HL-60/S4 treated with retinoic acid at 250 ng/mL for 4 days and 3 days (cell line): ENCODE results near the gene WDR38.
"Not testable (repeated sequence)": the region's sequence is repeated elsewhere in the genome, so short reads cannot be mapped to it uniquely, and the experiment has no call there.

ENCODE experiments used
- in situ Hi-C: fragments of 300-500 bp; cut with MboI; formaldehyde crosslinking; loops from 2 replicates; pipeline ENCODE4 v1.7.0; 2022; ENCODE audit warnings: low sequenced_read_pairs

Gene WDR38

DNA sequence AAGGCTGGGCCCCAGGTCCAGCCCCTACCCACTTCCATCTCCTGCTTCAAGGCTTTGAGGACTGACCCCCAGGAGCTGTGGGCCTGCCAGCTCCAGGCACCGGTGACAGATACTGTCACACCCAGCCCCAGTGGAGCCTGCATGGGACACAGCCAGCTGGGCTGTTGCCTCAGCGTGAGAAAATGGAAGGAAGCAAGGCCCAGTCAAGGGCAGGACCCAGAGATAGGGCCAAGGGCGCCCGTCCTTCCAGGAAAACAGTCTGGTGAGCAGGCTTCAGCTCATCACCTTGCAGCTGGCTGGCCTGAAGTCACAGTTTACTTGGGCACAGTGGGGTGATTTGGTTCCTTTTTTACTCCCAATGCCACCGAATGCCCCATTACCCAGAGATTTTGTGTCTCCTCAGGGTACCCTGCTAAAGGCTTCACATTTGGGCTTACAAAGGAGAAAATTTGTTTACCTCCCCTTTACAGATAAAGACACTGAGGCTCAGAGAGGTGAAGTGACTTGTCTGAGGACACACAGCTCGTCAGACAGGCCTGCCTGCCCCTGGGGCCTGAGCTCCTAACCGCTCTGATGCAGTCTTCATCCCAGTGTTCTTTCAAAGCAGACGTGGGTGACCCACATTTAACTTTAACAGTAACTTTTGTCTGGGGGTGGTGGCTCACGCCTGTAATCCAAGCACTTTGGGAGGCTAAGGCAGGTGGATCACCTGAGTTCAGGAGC, 21.5 kb upstream of the WDR38 start:
- in situ Hi-C loops, result no loop called here

DNA sequence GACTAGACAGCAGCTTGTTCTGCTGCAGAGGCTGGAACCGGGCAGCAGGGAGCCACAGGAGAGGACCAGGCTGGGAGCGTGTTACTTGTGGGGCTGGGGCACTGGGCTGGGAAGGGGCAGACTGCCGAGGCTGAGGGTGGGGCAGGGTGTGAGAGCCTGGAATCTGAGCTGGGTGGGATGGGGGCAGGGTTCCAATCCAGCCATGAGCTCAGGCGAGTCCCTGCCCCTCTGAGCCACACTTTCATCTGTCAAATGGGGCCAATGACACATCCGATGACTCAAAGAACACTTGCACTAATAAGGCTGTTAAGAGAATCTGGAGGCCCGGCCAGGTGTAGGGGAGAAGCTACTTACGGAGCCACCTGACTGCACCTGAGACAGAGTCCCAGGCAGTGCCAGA, 18.7 kb upstream of the WDR38 start:
- in situ Hi-C loops, result no loop called here

DNA sequence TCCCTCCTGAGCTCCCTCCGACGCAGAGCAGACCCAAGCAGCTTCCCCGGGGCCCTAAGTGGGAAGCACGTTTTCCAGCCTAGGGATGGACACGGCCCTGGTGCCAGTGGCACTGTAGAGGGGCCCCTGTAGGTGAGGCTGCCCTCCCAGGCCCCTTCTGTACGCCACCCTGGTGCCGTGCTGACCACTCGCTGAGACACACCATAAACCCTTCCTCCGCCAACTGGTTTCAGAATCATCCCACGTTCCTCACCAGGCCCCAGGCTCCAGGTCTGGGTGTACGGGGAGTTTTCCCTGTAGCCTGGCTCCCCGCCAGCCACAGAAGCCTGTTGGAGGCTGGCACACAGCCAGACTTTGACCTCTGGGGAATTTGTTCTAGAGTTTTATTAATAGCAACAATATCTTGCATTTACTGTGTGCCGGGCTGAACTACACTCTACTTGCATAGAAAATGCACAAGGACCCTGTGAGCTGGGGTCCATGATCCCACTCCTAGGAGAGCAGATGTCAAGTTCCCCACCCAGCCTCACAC, 18.2 kb upstream of the WDR38 start:
- in situ Hi-C loops, result no loop called here

DNA sequence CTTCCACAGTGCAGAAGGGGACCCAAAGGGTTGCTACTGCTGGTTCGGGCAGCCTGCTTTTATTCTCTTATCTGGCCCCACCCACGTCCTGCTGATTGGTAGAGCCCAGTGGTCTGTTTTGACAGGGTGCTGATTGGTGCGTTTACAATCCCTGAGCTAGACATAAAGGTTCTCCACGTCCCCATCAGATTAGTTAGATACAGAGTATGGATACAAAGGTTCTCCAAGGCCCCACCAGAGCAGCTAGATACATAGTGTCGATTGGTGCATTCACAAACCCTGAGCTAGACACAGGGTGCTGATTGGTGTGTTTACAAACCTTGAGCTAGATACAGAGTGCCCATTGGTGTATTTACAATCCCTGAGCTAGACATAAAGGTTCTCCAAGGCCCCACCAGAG, 15.1 kb upstream of the WDR38 start:
- in situ Hi-C loops, result not testable (repeated sequence)

DNA sequence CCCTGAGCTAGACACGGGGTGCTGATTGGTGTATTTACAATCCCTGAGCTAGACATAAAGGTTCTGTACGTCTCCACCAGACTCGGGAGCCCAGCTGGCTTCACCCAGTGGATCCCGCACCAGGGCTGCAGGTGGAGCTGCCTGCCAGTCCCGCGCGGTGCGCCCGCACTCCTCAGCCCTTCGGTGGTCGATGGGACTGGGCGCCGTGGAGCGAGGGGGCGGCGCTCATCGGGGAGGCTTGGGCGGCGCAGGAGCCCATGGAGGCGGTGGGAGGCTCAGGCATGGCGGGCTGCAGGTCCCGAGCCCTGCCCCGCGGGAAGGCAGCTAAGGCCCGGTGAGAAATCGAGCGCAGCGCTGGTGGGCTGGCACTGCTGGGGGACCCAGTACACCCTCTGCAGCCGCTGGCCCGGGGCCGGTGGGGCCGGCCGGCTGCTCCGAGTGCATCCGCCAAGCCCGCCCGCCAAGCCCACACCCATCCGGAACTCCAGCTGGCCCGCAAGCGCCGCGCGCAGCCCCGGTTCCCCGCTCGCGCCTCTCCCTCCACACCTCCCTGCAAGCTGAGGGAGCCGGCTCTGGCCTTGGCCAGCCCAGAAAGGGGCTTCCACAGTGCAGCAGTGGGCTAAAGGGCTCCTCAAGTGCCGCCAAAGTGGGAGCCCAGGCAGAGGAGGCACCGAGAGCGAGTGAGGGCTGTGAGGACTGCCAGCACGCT, 14.5 kb upstream of the WDR38 start:
- in situ Hi-C loops, result not testable (repeated sequence)

DNA sequence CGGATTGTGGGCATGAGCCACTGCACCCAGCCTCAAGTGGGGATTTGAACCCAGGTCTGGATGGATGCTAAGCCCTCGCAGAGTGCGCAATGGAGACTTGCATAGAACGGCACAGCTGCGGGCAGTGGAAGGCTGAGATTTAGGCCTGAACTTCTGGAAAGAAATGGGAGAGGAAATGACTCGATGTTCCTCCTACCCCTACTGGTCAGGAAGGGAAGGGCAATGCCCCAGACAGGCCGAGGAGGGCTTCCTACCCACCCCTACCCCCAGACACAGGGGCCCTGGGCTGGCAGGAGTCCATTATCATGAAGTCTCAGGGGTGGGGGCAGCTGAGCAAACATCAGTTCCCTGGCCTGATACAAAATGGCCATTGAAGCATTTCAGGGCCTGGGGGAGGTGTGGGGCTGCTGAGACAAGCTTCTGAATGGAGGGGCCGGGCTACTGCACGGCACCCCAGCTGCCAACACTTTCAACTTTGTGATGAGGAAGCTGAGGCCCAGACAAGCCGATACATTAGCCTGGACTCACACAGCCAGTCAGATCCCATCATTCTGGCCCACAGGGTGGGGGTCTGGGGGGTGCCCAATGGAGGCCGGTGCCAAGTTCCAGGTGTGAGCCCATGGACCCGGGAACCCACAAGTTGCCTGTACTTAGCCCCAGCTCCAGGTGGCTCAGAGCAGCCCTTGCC, 13.5 kb upstream of the WDR38 start:
- in situ Hi-C loops, result no loop called here

DNA sequence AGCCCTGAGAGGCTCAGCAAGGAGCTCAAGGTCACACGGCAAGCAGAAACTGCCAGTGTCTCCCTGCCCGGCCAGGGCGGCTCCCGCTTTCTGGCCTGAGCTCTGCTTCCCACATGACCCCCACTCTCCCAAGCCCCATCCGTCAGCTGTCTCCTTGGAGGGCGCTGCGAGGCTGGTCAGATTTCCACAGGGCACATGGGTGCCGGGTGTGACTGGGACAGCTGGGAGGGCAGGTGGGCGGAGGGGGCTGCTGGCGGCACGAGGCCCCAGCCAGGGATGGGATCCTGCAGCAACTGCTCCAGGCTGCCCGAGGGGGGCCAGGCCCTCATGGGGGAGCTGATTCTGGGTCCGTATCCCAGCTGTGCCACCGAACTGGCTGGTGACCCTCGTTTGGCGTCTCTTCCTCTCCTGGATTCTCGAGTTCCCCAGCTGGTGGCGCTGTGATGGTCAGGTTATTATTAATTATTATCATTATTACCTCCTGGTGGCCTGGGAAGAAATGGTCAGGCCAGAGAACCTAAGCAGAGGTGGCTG, 12.9 kb upstream of the WDR38 start:
- in situ Hi-C loops, result no loop called here

DNA sequence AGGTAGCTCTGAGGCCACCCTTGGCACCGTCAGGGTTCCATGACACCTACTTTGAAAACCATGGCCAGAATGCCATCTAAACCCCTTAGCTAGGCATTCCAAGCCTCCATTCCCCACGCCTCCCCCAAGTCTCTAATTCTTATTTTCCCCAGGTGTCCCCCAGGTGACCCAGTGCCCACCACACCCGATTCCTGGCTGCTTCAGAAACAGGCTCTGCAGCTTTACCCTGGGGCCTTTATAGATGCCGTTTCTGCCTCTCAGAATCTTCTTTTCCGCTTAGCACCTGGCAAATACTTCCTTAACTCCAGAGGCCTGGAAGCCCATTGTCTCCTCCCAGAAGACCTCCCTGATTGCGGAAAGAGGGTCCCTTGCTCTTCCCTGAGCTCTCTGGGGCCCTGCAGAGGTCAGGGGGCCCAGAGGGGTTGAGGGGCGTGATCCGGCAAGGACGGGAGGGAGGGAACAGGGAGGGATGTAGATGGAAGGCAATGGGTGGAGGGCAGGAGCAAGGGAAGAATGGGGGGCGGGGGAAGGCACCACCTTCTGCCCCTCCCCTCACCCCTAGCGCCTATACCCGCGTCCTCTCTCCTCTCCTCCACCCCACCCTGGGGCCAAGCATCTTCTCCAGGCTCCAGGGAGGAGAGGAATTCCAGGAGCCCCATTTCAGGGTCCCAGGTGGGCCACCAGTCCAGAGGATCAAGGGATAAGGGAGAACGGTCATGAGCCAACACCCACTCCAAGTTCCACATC, 12.0 kb upstream of the WDR38 start:
- in situ Hi-C loops, result no loop called here

DNA sequence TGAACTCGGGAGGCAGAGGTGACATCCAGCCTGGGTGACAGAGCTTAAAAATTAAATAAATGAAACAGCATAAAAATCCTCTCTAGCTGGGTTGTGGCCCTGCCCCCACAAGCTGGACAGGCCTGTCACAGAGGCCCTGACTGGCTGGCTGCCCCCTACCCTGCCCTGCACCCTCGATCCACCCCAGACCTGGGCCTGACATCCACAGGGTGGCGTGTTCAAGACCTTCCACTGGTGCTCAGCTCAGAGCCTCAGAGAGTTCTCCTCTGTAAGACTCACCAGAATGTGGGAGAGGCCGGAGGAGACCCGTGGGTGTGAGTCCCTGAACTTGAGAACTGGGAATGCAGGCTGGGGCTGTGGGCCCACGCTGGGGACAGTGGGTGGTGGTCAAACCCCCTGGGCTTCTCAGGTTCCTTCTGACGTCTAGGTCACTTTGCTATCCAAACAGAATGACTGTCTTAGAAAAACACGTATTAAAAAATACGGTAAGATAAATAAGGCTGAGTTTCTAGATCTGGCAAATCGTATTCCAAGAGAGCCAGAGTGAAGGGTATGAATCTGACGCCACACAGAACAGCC, 9.7 kb upstream of the WDR38 start:
- in situ Hi-C loops, result no loop called here

DNA sequence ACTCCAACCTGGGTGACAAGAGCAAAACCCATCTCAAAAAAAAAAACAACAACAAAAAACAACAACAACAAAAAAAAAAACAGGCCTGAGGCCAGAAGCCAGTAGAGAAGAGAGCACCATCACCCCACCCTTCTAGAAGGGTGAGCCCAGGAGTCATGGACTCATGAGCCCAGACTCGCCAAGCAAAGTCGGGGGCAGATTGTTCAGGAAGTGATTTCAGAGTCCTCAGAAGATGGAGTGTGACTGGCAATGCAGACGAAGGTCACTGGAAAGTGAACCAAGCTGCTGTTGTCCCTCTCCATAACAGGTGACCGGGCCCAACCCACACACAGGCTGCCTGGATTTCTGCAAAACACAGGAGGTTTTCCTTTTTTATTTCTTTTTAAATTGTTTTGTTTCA, 9.0 kb upstream of the WDR38 start:
- in situ Hi-C loops, result no loop called here

DNA sequence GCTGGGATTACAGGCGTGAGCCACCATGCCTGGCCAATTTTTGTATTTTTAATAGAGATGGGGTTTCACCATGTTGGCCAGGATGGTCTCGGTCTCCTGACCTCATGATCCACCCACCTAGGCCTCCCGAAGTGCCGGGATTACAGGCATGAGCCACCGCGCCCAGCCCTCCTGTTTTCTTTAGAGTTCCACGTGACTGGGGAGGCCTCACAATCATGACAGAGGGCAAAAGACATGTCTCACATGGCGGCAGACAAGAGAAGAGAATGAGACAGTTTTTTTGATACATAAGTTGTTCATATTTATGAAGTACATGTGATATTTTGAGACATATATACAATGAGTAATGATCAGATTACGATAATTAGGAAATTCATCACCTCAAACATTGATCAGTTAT, 6.8 kb upstream of the WDR38 start:
- in situ Hi-C loops, result not testable (repeated sequence)

DNA sequence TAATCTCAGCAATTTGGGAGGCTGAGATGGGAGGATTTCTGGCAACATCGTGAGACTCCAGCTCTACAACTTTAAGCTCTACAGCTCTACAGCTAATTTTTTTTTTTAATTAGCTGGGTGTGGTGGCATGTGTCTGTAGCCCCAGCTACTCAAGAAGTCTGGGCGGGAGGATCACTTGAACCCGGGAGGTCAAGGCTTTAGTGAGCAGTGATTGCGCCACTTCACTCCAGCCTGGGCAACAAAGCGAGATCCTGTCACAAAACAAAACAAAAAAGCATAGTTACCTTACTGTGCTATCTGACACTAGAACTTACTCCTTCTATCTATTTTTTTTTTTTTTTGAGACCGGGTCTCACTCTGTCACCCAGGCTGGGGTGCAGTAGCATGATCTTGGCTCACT, 6.3 kb upstream of the WDR38 start:
- in situ Hi-C loops, result no loop called here

DNA sequence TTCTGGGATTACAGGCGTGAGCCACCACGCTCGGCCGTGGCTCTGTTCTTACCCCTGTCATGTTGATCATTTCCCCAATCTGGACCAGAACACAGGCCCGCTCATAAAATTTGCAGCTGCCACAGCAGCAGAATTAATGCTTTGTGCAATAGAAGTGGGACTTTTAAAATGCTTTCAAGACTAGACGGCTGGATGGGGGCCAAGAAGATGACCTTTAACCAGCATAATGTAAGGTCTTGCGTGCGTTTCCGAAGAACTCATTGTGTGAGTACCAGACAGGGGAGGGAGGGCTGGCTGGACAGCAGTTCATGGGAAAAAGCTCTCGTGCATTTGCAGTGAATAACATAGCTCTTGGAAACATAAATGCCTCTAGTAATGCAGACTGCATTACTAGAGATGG, 3.5 kb upstream of the WDR38 start:
- in situ Hi-C loops, result loop anchor here (5.0 kb wide), 1 partner anchor 78 kb away; the partner anchor contains the start of gene NR6A1

DNA sequence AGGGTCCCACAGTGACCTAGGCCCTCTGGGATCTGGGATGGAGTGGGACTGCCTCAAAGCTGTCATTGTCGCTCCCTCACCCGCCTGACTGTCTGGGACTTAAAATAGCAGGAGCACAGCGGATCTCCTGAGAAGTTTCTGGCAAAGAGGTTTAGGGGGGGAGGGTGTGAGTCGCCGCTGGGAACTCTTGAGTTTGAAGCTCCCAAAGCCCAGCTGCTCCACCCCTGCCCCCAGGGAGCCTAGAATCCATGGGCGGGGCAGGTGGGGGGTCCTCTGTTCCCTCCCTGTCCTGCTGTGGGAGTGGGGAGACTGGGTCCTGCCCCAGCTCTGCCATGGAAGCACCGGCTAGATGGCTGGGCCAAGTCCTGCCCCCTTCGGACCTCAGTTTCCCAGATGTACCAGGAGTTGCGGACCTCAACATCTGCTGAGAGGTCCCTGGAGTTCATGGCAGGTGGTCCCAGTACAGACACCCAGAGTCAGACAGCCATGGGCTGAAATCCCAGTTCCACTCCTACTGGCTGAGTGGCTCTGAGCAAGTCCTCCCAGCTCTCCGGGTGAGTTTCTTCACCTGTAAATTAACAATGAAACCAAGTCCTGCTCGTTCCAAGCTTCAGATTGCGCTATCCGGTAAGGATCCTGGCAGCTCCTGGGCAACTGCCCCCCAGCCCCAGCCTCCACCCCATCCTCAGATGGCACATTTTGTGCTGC, 985 bp upstream of the WDR38 start:
- in situ Hi-C loops, result loop anchor here (5.0 kb wide), 1 partner anchor 80 kb away; the partner anchor contains the start of gene NR6A1

DNA sequence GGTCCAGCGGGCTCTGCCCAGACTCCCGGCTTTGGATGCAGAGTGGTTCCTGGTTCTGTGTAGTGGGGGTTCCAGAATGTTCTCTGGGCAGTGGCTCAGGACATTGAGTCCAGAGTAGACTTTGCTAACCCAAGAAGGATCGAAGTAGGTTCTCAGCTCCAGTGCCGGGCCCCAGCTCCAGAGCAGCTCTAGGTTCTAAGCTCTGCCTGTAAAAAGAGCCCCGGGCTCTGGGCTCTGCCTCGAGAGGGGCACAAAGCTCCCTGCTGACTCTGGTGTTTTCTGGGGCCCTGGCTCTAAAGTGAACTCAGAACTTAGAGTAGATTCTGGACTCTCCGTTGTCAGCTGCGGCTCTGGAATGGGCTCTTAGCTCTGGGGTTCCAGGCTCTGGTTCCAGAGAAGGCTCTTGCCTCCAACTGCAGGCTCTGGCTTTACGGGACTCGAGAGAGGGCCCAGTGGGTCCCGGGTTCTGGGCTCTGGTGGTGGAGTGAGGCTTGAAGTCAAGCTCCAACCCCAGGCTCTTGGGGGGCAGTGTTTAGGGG, 414 bp downstream of the WDR38 start:
- in situ Hi-C loops, result loop anchor here (5.0 kb wide), 1 partner anchor 81 kb away; the partner anchor contains the start of gene NR6A1

DNA sequence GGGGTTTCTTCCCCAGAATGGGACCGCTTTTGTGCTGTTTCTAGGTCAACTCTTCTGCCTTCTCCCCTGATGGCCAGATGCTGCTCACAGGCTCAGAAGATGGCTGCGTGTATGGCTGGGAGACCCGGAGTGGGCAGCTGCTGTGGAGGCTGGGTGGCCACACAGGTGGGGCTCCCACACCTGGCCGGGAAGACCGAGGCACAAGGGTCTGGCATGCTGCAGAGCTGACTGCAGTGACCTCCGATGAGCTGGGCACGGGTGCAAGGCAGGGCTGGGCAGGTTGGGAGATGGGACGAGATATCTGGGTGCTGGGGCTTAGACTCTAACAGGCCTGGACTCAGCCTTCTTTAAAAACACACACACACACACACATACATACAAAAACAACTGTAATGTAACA, 901 bp downstream of the WDR38 start:
- in situ Hi-C loops, result loop anchor here (5.0 kb wide), 1 partner anchor 82 kb away; the partner anchor contains the start of gene NR6A1

DNA sequence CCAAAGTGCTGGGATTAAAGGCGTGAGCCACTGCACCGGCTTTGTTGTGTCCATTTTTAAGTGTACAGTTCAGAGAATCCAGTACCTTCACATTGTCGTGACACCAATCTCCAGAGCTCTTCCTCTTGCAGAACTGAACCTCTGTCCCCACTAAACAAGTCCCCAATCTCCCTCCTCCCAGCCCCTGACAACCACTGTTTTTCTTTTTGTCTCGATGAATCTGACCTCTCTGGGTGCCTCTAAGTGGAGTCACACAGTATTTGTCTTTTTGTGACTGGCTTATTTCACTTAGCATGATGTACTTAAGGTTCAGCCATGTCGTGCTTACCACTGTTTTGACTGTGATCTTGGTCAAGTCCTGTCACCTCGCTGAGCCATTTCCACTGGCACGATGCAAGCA, 1.6 kb downstream of the WDR38 start:
- in situ Hi-C loops, result loop anchor here (5.0 kb wide), 1 partner anchor 83 kb away; the partner anchor contains the start of gene NR6A1

DNA sequence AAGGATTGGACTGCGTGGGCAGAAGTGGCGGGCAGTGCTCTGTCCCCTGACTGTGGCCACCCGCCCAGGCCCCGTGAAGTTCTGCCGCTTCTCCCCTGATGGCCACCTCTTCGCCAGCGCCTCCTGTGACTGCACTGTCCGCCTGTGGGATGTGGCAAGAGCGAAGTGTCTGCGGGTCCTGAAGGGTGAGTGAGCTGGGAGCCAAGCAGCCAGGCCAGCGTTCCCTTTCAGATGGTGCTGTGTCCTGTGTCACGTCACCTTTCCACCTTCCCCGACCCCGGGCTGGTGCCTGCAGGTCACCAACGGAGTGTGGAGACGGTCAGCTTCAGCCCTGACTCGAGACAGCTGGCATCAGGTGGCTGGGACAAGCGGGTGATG, 2.3 kb downstream of the WDR38 start:
- in situ Hi-C loops, result no loop called here
